ENCODE measurements around the gene FARS2.

The FARS2 gene

GRCh38 chr6:5333658-5334057 lies 72.3 kb downstream of the FARS2 start:
- H3K27me3 Mint-ChIP-seq (ENCODE audit: low read depth), result no peaks in the 10 kb centered on the region
- no peak for TF ChIP-seq CTCF (IDR thresholded peaks at IDR 0.05; ENCODE audit: unreplicated experiment in 3 of 3)
- no peaks in the 10 kb centered on the region for H3K9me3 Mint-ChIP-seq
- no peak overlapping the region for H3K27ac Mint-ChIP-seq
- H3K4me1 Mint-ChIP-seq, result peaks cover 7% of the 10 kb centered on the region
- H3K36me3 Mint-ChIP-seq (ENCODE audit: low read depth), result no peaks in the 10 kb centered on the region
- no peak overlapping the region for H3K4me3 Mint-ChIP-seq

- Mint-ChIP-seq H3K4me3 (no peak overlapping the region), H3K4me1 (peaks cover 7% of the 10 kb centered on the region), H3K9me3 (no peaks in the 10 kb centered on the region), H3K27me3 (ENCODE audit: low read depth) (no peaks in the 10 kb centered on the region), H3K27ac (no peak overlapping the region), H3K36me3 (ENCODE audit: low read depth) (no peaks in the 10 kb centered on the region)
- no peak for TF ChIP-seq CTCF (IDR thresholded peaks at IDR 0.05; ENCODE audit: unreplicated experiment in 3 of 3)
Measured at GRCh38 chr6:5334341-5334740, 73.0 kb downstream of the FARS2 start.

- no peak overlapping the region for H3K4me3 Mint-ChIP-seq
- TF ChIP-seq CTCF (IDR thresholded peaks at IDR 0.05; ENCODE audit: unreplicated experiment in 3 of 3), result no peak
- H3K27me3 Mint-ChIP-seq (ENCODE audit: low read depth), result no peaks in the 10 kb centered on the region
- peaks cover 7% of the 10 kb centered on the region for H3K4me1 Mint-ChIP-seq
- no peaks in the 10 kb centered on the region for H3K9me3 Mint-ChIP-seq
- H3K27ac Mint-ChIP-seq, result no peak overlapping the region
- no peaks in the 10 kb centered on the region for H3K36me3 Mint-ChIP-seq (ENCODE audit: low read depth)
Measured at GRCh38 chr6:5335020-5335419, 73.7 kb downstream of the FARS2 start.

GRCh38 chr6:5337573-5337972 lies 76.3 kb downstream of the FARS2 start:
- no peak for TF ChIP-seq CTCF (IDR thresholded peaks at IDR 0.05; ENCODE audit: unreplicated experiment in 3 of 3)
- no peaks in the 10 kb centered on the region for H3K9me3 Mint-ChIP-seq
- no peaks in the 10 kb centered on the region for H3K4me1 Mint-ChIP-seq
- no peak overlapping the region for H3K4me3 Mint-ChIP-seq
- H3K27me3 Mint-ChIP-seq (ENCODE audit: low read depth), result no peaks in the 10 kb centered on the region
- H3K27ac Mint-ChIP-seq, result no peak overlapping the region
- no peaks in the 10 kb centered on the region for H3K36me3 Mint-ChIP-seq (ENCODE audit: low read depth)

GRCh38 chr6:5338177-5338960 lies 77.1 kb downstream of the FARS2 start:
- H3K4me1 Mint-ChIP-seq, result no peaks in the 10 kb centered on the region
- H3K4me3 Mint-ChIP-seq, result no peak overlapping the region
- no peaks in the 10 kb centered on the region for H3K9me3 Mint-ChIP-seq
- H3K36me3 Mint-ChIP-seq (ENCODE audit: low read depth), result no peaks in the 10 kb centered on the region
- TF ChIP-seq CTCF (IDR thresholded peaks at IDR 0.05; ENCODE audit: unreplicated experiment in 3 of 3), result no peak
- H3K27me3 Mint-ChIP-seq (ENCODE audit: low read depth), result no peaks in the 10 kb centered on the region
- H3K27ac Mint-ChIP-seq, result no peak overlapping the region

- Mint-ChIP-seq H3K9me3 (no peaks in the 10 kb centered on the region), H3K27ac (no peak overlapping the region), H3K27me3 (ENCODE audit: low read depth) (no peaks in the 10 kb centered on the region), H3K4me1 (no peaks in the 10 kb centered on the region), H3K4me3 (no peak overlapping the region), H3K36me3 (ENCODE audit: low read depth) (no peaks in the 10 kb centered on the region)
- no peak for TF ChIP-seq CTCF (IDR thresholded peaks at IDR 0.05; ENCODE audit: unreplicated experiment in 3 of 3)
Measured at GRCh38 chr6:5339786-5340185, 78.5 kb downstream of the FARS2 start.
